VCaP (cell line): Measurements from ENCODE around the gene MS4A6E.

ENCODE experiments used
- H3K27ac ChIP-seq: fragments of 450-650 bp; 2 replicates; pipeline ENCODE4 v1.5.1; 2017
- TF ChIP-seq, protein P1 (sequence below): fragments of 450-650 bp; conservative IDR thresholded peaks from 2 replicates; pipeline ENCODE4 v1.5.1; 2017; ENCODE audit warnings: mild to moderate bottlenecking, moderate library complexity

MS4A6E gene

DNA sequence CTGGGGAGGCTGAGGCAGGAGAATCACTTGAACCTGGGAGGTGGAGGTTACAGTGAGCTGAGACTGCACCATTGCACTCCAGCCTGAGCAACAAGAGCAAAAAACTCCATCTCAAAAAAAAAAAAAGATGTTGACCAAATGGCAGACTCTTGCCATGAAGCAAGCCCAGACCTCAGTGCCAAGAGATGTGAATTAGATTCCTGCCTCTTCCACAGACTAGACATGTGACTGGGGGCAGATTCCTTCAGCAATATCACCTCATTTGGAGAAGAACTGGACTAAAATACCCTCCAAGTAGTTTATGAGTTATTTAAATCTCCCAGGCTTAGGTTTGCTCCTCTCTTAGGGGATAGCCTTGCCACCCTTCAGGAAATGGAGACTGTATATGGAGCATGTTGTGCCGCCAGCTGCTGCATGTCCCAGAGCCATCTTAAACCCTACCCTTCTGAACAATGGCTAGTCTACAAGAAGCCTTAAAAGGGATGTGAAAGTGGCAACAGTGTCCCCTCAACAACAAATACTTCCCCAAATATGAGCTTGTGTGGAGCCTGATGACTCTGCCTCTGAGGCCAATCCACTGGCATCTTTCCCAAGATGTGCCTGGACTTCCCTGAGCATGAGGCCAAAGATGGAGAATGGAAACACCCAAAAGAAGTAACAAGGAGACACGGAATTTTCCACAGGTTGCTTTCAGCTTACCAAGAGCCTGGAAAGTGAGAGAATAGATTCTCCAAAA, 50.5 kb downstream of the MS4A6E start:
- H3K27ac ChIP-seq: peak overlapping the region; percentile 59

DNA sequence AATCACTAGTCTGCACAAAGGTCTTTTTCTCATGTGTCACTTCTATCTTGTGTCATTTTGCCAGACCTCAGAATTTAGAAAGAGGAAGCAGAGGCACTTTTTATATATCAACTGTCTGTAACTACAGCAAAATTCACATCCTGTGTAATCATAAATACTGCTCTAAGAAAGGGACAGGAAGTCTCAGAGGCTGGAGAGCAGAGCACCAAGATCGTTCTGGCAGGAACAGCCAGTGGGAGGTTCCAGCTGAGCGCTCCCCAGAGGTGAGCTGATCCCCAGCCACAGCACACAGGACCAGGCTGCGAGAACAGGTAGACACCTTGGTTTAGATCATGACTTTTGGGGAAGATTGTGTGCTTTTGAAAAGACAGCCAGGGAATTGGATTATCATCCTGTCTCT, 51.3 kb downstream of the MS4A6E start, which contains the start of gene MS4A7:
MS4A7 (plus strand) TSS at position 179 of the 400 bp plus-strand sequence. CDS start 4,610 bp downstream, outside the sequence.
- H3K27ac ChIP-seq: peak within 1 kb of the TSS; percentile 59; the same call in 1 of the 2 replicates
- TF ChIP-seq, protein P1, sequence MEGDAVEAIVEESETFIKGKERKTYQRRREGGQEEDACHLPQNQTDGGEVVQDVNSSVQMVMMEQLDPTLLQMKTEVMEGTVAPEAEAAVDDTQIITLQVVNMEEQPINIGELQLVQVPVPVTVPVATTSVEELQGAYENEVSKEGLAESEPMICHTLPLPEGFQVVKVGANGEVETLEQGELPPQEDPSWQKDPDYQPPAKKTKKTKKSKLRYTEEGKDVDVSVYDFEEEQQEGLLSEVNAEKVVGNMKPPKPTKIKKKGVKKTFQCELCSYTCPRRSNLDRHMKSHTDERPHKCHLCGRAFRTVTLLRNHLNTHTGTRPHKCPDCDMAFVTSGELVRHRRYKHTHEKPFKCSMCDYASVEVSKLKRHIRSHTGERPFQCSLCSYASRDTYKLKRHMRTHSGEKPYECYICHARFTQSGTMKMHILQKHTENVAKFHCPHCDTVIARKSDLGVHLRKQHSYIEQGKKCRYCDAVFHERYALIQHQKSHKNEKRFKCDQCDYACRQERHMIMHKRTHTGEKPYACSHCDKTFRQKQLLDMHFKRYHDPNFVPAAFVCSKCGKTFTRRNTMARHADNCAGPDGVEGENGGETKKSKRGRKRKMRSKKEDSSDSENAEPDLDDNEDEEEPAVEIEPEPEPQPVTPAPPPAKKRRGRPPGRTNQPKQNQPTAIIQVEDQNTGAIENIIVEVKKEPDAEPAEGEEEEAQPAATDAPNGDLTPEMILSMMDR: no peak

More for the DNA sequence above, 50.5 kb downstream of the MS4A6E start:
- TF ChIP-seq, protein P1: no peak

DNA sequence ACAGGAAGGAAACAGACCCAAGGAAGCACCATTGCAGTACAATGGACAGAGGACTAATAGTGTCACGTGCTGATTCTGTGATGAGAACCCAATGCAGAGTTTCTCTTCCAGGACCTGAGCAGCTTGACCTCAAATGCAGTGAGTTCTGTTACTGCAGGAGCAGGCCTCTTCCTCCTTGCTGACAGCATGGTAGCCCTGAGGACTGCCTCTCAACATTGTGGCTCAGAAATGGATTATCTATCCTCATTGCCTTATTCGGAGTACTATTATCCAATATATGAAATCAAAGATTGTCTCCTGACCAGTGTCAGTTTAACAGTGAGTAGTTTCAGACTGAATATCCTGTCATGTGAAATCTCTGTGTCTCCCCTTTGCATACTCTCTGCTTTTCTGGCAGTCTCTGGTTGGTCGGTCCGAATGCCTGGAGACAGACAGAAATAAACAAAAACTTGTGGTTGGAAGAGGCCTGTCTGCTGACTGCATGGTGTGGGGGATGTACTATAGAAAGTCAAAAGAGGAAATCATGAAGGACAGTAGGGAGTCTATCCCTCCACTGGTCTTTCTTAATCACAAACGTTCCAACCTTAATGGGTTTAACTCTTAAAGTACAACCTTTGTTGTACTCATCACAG, 62.3 kb downstream of the MS4A6E start:
- TF ChIP-seq, protein P1: no peak
- H3K27ac ChIP-seq: no peak overlapping the region

DNA sequence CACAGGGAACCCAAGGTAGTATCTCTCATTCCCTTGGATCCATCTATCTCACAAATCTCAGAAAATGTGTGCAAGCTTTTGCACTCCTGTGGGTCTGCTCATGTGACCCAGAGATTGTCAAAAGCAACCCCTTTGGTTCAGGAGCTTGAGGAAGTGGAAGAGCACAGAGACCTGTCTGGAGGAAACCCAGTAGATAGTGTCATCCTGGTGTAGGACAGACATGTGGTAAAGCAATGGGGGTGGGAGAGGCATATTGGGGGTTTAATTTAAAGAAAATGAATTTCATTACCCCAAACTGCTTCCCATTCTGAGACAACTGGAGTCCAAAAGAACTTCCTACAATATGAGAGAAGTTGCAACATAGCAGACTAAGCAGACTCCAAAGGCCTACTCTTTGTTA, 63.4 kb downstream of the MS4A6E start:
- H3K27ac ChIP-seq: no peak overlapping the region
- TF ChIP-seq, protein P1: no peak
